ENCODE results near the gene B3GALNT1.
"Not testable (repeated sequence)": the region's sequence is repeated elsewhere in the genome, so short reads cannot be mapped to it uniquely, and the experiment has no call there.

B3GALNT1 gene

DNA sequence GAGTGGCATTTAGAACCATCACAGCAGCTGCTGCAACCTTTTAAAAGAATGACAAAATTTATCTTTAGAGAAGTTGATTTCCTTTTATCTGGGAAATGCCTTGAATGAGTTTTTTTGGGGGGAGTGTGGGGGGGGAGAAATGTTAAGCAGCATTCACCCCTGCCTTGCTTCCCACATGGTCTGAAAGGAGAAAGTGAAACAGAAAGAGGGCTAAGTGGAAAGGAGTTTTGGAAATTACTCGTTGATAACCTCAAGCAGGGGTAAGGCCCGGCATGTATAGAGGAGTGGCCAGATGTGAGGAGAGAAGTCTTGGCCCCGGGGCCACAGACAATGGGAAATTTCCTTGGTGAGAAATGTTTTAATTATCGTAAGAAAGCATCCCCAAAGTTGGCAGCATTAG, 23.5 kb downstream of the B3GALNT1 start:
- no peak for DNase-seq (ENCODE audit: low spot score)

DNA sequence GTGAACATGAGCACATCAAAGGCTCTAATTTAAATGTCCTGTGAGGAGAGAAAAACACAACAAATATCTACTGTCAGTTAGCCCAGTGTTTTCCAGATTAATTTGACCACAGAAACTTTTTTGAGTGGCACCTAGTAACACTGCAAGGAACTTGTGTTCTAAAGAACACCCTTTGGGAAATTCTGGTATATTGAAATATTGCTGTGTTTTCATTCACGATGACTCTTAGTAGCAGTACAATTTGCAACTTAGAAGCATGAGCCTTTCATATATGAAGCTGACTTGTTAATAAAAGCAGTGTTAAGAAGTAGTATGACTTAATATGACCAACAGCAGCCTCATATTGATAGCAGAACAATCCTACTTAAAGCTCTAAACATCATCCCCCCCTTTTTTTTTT, 32.0 kb downstream of the B3GALNT1 start:
- DNase-seq (ENCODE audit: low spot score), result no peak

DNA sequence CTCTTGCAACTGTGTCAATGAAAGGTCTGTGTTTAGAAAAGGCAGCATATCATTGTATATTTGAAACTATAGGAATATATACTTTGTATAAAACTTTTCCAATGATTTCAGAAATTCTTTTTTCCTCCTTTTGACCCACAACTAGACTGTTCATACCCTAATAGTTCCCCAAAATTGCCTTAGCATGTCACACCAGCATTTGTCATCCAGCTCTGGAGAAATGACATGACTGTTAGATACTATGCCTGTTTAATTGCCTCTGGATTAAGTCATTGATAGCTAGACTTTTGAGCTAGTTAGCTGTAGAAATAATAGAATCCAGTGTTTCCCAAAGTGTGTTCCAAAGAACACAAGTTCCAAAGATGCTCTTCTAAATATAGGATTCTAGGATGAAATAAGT, 32.4 kb downstream of the B3GALNT1 start:
- DNase-seq (ENCODE audit: low spot score), result no peak

DNA sequence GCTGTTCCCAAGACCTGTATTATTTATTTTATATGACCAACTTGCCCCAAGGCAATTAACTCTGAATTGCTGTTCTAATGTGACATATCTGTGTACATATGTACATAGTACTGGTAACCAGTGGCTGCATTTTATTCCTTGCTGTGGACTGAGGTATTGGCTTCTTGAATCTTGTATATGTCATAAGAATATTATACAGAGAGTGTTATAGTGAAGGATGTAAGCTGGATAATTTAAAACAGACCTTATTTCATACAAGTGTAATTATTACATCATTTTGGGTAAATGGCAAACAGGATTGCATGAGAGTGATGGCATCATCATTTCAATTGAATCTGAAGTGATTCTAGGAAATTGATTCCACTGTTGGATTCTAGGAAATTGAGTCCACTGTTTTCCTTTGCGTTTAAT, 32.9 kb downstream of the B3GALNT1 start:
- DNase-seq (ENCODE audit: low spot score), result no peak

DNA sequence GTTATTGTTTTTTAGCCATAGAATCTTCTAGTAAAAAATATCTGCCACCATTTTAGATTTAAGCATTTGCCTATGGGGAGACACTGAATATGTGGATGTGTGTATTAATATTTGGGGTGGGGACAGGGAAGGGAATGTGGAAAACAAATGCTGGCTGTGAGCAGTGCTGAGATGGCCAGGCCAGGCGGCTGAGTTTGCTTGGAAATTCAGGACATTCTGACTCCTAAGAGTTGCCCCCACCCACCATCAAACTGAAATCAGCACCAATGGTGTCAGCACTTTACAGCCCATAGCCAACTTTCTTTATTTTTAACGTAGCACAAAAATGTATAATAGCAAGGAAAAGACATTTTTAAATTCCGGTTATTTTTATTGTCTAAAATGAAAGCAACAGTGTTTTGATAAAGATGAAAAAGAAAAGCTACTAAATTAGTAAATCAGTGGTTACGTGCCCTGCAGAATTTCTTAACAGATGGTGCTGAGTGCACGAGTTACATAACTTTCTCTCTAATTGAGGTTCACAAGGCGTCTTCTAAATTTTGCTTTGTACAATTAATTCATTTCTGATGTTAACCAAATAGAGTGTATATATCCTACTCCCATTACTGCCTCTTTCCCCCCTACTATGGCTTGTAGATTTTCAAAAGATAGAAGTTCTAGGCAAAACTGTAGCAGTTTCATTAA, 34.0 kb downstream of the B3GALNT1 start:
- DNase-seq (ENCODE audit: low spot score), result no peak

DNA sequence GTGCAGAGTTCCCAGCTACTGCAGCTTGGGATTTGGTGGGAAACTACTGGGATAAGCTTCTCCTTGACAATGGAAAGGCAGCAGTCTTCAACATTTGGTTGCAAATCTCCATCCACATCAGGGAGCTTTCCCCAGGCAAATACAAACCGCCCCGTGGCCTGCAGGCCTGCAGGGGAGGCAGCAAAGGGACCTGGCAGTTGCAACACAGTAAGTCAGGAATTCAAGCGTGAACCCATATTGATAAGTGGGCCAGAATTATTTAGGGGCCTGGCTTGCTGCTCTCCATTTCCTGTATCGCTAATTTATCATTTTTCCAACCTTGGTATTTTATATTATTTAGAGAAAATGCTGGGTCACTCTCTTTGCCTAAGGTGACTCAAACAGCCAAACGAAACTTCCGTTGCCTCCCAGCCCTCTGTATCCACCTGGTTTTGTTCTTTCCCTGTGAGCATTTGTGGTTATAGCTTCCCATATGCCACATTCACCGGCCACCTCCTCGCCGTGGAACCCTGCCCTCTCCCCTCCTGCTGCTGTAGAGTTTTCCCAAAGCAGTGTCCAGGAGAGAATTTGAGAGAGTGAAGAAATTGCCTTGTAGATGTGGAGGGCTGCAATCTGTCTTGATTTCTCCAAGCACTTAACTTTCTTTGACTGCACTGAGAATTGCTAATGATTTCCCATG, 34.8 kb downstream of the B3GALNT1 start:
- DNase-seq (ENCODE audit: low spot score), result no peak

DNA sequence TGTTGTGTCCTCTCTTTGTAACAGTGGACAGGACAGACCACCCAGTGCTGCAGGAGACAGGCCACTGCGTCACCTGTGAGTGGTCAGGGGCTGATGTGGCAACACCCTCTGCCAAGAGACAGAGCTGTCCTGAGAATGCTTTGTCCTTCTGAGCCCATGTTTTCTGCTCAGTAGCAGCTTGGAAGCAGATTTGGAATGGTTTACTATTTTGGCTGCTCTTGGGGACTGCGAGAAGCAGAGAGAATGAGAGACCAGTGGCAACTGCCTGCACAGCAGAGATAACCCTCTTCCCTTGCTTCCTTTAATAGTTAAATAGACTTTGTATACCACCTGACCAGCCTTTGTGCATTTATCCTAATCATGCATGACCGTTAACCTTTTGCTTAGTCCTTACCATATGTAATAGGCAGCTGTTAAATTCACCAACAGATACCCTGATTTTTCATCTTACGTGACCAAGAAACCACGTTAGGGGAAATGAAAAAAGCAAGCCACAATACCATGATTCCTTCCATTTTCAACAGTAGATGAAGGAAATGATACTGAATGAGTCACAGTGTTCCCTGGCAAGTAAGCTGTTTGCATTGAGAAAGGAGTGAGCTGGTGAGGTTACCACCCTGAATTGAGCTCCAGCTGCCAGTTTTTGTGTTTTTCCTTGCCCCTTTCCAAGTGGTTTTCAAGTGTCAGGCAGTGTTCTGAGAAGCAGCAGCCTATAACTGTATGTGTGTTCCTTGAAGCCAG, 35.5 kb downstream of the B3GALNT1 start:
- peak; percentile 69 for DNase-seq (ENCODE audit: low spot score)

DNA sequence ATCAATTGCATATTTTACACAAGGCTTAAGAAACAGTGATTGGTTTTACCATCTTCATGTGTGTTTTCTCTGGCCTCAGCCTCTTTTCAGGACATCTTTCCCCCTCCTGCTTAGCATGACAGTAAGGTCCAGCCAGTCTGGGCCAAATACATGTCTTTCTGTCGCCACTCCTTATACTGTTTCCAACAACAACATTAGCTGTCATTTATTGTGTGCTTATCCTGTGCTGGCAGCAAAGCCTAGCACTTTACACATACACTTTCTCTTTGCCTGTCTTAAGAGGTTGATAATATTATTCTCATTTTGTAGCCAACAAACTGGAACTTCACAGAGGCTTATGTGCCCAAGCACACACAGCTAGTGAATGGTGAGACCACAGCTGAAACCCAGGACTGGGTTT, 37.8 kb downstream of the B3GALNT1 start:
- DNase-seq (ENCODE audit: low spot score), result no peak

DNA sequence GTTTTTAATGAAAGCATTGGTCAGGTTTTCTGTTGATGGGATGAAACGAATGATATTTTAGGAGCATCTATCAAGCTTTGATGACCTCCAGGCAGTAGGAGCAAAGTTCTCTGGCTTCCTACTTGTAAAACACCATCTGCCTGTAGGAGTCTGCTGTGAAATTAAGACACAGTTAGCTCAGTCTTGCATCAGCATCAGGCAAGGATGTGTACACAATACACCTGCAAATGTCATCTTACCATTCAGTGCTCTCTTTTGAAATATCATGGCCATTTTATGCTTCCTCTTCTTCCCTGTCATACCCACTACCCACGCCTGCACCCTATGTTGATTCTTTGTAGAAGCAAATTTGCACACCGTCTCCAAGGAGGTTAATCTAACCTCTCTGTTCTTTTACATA, 38.2 kb downstream of the B3GALNT1 start:
- DNase-seq (ENCODE audit: low spot score), result no peak

DNA sequence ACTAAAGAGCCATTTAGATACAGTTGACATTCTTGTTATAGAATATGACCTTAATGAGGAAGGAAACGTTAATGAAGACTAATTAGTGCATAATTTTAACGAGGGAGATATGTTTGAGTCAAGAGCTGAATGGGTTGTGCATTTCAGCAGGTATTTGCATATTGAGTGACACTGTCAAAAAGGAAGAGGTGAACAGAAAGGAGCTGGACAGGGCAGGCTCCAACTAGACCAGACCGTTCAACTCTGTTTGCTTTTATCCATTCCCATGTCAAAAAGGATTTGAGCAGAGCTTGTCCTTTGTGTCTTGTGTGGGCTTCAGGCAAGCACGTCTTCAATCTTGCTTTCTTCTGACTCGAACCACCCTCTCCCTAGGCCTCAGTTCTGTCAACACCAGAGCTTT, 40.7 kb downstream of the B3GALNT1 start:
- no peak for DNase-seq (ENCODE audit: low spot score)

DNA sequence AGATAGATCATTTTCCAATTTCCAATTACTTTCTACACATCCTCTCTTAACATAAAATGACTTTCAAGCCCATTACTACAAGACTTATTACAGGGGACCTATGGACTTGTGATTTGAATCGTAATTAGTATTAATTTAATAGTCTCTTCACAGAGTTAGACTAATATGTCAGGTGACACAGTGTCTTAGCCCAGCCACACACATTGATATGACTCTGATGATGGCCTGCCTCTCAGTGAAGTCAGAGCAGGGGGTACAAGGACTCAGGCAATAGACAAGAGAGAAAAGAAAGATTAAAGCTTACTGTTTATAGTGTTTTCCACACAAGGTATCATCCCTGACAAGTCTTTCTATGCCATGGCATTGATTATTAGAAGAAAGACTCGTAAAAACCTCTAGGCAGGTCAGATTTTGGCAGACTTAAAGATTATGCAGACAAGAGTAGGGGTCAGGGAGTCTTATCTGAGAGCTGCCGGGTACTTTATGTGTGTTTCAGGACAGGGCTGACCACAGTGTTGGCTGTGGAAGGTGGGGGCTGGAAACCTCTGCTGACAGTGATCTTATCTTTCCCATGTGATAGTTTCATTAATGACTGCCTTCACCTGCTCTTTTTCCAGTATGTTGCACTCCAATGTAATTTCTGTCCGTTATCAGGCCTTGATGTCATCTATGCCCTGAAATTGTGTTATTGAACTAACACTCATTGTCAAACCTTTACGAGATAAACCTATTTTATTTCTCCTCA, 50.1 kb downstream of the B3GALNT1 start:
- DNase-seq (ENCODE audit: low spot score), result no peak

DNA sequence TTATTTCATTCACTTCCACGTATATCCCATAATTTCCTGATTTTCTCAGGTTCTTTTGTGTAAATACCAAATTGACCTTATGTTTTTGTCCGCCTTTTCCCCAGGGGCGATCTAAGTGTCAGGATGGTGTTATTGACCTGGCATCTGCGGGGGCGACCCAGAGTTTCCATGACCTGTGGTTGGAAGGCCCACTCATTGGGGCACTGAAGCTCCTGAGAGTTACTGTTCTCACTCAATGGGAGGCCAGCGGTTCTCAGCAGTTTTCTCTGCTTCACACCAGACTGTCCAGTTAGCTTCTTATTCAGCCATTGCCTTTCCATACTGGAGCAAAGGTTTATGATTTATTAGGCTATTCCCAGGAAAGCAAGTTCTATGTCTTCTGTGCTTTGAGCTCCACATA, 53.3 kb downstream of the B3GALNT1 start:
- DNase-seq (ENCODE audit: low spot score), result no peak

DNA sequence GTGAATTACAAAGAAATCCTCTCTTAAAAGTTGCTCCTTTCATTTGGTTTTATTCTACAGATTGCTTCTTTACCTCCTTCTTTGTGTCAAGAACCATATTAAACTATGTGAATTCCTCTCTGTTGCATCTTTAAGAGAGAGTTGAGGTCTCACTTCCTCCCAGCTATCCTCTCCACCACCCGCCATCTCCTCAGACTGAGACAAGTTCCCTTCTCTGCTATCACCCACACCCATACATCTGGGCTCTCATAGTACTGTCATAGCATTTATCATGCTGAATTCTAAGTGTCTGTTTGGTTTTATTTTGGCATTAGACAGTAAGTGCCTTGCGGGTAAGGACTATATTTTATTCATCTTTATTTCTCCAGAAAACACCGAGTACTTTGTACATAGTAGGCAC, 54.2 kb downstream of the B3GALNT1 start:
- DNase-seq (ENCODE audit: low spot score), result no peak

DNA sequence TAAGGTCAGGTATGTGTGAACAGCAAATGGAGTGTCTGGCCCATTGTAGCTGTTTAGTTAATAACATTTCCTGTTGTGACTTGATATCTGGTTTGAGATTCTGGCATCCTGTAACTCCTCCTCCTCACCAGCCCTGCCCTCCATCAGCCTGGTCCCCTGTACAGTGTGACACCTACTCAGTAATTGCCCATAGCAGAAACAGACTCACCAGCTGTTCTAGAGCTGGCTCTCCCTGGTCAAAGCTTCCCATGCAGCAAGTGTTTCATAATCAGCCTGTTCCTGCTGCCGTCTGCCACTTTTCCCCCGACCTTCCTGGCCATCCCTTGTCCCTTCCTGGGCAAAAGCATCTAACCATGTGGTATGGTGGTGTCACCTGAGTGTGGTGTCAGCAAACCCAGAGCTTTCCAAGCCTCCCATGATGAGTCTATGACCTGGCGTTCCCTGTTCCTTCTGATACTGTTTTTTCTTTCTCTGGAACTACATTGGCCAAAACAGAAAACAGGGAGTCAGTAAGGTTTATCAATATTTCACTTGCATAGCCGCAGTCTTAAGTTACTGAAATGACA, 55.4 kb downstream of the B3GALNT1 start:
- no peak for DNase-seq (ENCODE audit: low spot score)

DNA sequence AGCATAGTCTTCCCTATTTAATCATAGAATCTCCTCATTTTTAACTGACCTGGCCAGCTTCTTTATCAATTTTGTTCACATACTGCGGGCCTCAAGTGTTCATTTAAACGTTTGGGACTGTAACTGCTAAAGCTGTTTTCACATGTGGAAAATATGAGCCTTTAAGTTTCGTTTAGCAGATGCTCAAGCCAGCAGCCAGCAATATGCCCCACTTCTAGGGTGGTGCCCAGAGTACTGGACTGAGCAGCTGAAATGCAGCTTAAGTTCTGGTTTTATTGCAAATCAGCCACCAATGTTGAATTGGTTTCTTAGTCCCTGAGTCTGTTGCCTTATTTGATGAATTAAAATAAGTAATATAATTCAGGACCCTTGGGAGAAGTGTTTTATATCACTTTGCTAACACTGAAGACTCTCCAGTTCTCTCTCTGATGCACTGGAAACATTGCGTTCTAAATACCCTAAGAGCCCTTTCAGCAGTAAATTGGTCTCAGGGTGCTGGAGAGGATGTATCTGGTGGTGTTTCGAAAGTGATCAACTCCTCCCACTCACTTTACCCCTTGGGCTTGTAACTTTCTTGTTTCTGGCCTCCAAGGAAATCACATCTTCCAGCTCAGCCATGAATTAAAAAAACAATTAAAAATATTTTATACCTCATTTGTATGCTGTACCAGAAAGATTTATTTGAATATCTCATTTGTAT, 61.7 kb downstream of the B3GALNT1 start:
- DNase-seq (ENCODE audit: low spot score), result peak; percentile 21

DNA sequence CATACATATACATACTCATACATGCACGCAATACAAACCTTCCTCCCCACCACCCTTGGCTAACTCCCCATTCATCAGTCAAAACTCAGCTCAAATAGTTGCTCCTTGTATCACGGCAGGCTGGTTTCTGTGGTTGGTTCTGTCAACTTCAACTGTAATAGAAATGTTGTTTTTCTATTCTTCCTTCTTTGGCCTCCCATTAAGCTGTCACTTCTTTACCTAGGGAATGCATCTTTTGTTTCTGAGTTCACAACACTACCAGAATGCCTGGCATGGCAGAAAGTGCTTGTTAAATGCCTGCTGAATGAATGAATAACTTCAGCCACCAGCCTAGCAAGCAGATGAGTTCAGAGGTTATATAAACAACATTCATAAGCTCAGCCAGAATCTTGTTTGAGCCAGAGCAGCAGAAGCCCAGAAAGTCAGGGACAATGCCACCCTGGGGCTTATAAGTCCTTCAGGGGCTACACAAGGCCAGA, 63.1 kb downstream of the B3GALNT1 start:
- no peak for DNase-seq (ENCODE audit: low spot score)

DNA sequence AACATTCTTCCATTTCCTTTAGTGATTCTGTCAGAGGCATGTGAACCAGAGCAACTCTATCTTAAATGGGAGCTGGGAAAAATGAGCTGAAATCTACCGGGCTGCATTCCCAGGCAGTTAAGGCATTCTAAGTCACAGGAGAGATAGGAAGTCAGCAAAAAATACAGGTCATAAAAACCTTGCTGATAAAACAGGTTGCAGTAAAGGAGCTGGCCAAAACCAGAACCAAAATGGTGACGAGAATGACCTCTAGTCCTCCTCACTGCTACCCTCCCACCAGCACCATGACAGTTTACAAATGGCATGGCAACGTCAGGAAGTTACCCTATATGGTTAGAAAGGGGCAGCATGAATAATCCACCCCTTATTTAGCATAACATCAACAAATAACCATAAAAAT, 66.4 kb downstream of the B3GALNT1 start:
- DNase-seq (ENCODE audit: low spot score), result no peak

DNA sequence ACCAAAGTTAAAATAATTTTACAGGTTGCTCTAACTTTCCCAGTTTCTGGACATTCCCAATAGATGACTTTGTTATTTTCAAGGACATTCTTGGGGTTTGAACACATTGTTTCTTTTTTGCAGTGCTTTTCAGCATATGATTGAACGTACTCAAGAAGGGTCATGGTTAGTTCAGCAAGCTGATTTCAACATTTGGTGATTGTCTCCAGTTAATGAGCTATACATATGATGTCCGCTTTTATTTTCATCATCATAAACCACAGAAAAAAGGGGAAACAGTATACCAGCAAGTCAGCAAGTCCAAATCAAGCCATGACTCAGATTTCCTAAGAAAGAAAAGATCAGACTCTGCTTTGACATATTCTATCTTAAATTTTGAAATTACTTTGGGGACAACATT, 69.4 kb downstream of the B3GALNT1 start:
- no peak for DNase-seq (ENCODE audit: low spot score)

DNA sequence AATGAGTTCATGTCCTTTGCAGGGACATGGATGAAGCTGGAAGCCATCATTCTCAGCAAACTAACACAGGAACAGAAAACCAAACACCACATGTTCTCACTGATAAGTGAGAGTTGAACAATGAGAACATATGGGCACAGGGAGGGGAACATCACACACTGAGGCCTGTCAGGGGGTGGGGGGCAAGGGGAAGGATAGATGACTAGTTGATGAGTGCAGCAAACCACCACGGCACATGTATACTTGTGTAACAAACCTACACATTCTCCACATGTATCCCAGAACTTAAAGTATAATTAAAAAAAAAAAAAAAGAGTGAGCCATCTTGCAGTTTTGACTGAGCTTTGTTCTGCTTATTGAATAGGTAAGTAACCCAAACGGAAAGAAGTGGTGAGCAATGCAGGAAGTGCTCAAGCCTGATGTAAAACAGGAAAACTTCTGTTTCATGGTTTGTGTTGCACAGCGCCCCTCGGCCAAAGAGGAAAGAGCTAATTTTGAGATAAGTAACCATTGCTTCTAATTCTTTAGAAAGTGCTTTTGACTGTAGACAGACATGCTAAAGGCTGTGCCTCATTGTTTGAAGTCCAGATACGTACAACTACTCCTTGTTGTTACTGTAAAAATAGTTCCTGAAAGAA, 70.1 kb downstream of the B3GALNT1 start:
- DNase-seq (ENCODE audit: low spot score), result not testable (repeated sequence)
